Measurements from ENCODE around the gene MGA. TPM values are rescaled to one million over a fixed set of nuclear protein-coding genes. Genes with fewer than 3 reads are reported as not detected.
A peak's percentile ranks its signal among the peaks of the same experiment; 100 is the strongest.

MGA gene
- 29.6 TPM for total RNA-seq
- long read RNA-seq, partial matches to known transcripts, result 1 of 3 reads
- long read RNA-seq, other reads (novel, unspliced or antisense), result 2 of 3 reads

DNA sequence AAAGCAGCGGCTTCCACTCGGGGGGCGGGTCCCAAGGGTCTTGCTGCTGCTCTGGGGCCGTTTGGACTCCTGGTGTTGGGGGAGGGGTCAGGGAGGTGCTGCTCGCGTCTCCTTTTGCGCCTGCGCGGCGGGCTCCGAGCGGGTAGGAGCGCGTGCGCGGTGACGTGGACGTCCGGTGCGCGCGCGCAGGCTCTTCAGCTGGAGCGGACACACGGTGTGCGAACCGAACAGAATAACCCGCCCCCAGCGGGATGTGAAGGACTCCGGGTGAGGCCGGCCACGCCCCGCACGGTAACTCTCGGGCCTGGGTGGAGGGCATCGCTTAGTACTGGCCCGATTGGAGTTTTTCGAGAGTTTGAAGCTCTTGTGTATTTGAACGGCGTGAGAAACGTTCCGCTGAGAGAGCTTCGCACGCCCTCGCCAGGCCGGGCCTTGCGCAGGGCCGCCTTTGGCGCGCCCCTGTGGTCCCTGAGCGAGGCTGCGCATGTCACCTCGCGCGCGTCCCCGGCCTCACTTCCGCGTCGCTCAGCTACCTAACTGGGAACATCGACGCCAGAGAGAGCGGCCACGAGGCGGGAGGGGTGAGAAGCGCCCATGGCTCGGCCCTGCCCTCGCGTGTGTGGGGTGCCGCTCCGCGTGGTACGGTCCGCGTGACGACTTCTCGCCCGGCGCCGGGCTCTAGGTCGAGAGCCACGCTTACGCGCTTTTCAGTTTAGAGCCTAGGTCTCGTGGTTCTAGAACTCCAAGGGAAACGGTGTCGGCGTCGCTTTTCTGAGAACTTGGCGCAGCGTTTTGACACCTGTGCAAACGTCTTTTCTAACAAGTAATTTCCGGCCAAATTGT, at the start of gene MGA:
MGA (plus strand) TSS at position 171 of the 843 bp plus-strand sequence.
- Histone ChIP-seq H3K27me3 (ENCODE audit: low read depth) (no peaks in the 10 kb centered on the region), H3K36me3 (no peaks in the 10 kb centered on the region), H3K4me3 (peak within 1 kb of the TSS; percentile 73), H3K4me1 (peaks cover 57% of the 10 kb centered on the region), H3K27ac (replicated peaks) (peak within 1 kb of the TSS; percentile 88), H3K9me3 (replicated peaks) (no peaks in the 10 kb centered on the region)
- peak; percentile 91 for DNase-seq
- intact Hi-C loops (cut with micrococcal nuclease), result no loop called here
- TF ChIP-seq, protein P1, sequence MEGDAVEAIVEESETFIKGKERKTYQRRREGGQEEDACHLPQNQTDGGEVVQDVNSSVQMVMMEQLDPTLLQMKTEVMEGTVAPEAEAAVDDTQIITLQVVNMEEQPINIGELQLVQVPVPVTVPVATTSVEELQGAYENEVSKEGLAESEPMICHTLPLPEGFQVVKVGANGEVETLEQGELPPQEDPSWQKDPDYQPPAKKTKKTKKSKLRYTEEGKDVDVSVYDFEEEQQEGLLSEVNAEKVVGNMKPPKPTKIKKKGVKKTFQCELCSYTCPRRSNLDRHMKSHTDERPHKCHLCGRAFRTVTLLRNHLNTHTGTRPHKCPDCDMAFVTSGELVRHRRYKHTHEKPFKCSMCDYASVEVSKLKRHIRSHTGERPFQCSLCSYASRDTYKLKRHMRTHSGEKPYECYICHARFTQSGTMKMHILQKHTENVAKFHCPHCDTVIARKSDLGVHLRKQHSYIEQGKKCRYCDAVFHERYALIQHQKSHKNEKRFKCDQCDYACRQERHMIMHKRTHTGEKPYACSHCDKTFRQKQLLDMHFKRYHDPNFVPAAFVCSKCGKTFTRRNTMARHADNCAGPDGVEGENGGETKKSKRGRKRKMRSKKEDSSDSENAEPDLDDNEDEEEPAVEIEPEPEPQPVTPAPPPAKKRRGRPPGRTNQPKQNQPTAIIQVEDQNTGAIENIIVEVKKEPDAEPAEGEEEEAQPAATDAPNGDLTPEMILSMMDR (IDR thresholded peaks at IDR 0.05; ENCODE audit: borderline replicate concordance), result no peak

DNA sequence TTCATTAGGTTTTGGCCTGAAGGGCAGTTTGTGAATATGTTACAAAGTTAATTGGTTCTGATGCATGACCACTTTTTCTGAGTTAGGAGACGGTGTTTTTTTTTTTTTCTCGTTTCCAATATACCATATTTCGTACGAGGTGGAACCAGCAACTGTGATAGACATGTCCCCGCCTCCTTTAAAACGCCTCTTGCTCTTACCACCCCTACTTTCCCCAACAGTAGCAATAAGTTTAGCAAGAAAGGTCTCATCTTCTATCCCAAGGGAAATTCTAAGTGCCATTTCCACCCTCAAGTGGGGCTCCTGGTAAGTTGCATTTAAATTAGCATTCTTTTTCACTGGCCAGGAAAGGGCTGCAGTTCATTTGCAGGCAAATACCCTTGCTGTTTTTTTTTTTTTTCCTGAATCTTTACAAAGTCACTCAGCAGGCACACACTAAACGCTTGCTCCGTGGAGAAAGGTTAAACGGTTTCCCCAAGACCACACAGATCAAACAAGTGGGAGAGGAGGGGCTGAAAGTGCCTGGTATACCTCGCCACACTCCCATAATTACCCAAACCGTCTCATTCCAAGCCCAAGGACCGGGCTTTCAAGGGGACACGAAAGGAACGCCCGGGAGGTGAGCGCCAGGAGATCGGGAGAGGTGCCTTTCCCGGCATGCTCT, 39.5 kb upstream of the MGA start:
- Histone ChIP-seq H3K9me3 (replicated peaks) (peaks cover 19% of the 10 kb centered on the region), H3K4me1 (peaks cover 16% of the 10 kb centered on the region), H3K27ac (replicated peaks) (peak overlapping the region; percentile 71), H3K36me3 (no peaks in the 10 kb centered on the region), H3K27me3 (ENCODE audit: low read depth) (no peaks in the 10 kb centered on the region), H3K4me3 (peak overlapping the region; percentile 76)
- TF ChIP-seq, protein P1 (IDR thresholded peaks at IDR 0.05; ENCODE audit: borderline replicate concordance), result no peak
- intact Hi-C loops (cut with micrococcal nuclease), result no loop called here
- no peak for DNase-seq

DNA sequence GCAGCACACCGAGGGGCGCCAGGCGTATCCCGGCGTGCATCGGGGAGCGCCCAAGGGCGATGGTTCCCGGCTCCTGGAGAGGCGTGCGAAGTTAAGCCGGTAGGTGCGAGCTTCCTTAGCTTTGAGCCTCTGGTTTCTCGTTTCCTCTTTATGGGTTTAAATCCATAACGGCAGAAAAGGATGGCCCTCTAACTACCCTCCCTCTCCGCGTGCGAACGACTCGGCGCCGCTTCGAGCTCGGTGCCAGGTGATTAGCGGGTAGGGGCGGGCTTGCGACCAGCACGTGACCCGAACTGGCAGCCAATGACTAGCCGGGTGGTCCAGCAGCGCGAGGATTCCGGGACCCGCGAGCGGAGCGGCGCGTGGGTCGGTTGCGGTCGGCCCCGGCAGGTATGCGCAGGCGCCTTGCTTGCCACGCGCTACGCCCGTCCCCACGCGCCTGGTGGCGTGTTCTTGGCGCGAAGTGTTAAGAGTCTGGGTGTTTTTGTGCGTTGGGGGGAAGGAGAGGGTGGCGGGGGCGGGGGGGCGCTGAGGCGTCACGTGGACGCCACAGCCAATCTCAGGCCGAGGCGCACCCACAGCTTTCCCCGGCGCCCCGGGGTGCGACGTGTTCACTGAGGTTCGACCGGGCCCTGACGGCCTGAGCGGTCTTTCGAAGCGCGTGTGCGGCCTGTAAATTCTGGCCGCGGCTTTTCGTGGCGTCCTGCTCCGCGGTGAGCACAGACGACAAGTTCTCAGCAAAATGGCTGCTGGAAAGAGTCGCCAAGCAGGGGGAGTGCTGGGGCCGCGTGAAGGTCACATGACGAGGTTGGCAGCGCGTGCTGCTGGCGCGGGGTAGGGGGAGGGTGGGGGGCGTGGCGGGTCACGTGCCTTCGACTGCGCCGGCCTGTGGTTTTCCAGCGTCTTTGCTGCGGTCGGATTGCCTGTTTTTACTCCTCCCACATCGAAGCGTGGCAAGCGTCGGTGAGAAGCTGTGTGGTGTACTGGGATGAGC, 38.7 kb upstream of the MGA start:
- H3K4me3 ChIP-seq, result peak overlapping the region; percentile 76

DNA sequence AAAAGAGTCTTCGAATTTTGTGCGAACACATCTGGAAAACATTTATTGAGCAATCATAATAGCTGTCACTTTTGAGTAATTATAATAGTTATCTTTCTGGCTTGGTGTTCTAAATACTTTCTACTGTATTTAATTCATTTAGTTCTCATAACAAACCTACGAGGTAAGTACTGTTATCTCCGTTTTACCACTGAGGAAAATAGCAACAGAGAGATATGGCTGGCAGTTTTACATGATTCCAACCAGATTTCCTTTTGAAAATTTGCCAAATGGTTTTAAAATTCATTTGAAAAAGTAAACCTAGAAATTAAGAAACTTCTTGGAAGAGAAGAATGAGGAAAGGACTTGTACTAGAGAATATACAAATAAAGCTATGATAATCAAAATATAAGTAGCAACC, 37.3 kb upstream of the MGA start:
- Histone ChIP-seq H3K27me3 (ENCODE audit: low read depth) (no peaks in the 10 kb centered on the region), H3K9me3 (replicated peaks) (peaks cover 8% of the 10 kb centered on the region), H3K4me1 (peaks cover 16% of the 10 kb centered on the region), H3K27ac (replicated peaks) (no peak overlapping the region), H3K36me3 (no peaks in the 10 kb centered on the region), H3K4me3 (no peak overlapping the region)
- TF ChIP-seq, protein P1 (IDR thresholded peaks at IDR 0.05; ENCODE audit: borderline replicate concordance), result no peak
- no peak for DNase-seq
- intact Hi-C loops (cut with micrococcal nuclease), result no loop called here

More for the DNA sequence above, 38.7 kb upstream of the MGA start:
- DNase-seq, result peak; percentile 73
- intact Hi-C loops (cut with micrococcal nuclease), result no loop called here
- Histone ChIP-seq H3K9me3 (replicated peaks) (peaks cover 19% of the 10 kb centered on the region), H3K27me3 (ENCODE audit: low read depth) (no peaks in the 10 kb centered on the region), H3K27ac (replicated peaks) (peak overlapping the region; percentile 71), H3K36me3 (no peaks in the 10 kb centered on the region), H3K4me1 (peaks cover 16% of the 10 kb centered on the region)
- TF ChIP-seq, protein P1 (IDR thresholded peaks at IDR 0.05; ENCODE audit: borderline replicate concordance), result no peak

DNA sequence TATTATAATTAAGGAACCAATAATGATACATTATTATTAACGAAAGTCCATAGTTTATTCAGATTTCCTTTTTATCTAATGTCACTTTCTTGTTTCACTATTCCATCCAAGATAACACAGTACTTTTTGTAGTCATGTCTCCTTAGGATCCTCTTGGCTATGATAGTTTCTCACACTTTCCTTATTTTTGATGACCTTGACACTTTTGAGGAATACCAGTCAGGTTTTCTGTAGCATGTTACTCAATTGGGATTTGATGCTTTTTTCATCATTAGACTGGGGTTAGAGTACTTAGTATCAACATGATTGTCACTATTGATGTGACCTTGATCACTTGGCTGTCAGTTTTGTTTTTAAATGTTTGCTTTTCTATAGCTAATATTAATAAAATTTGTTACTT, 33.0 kb upstream of the MGA start:
- Histone ChIP-seq H3K4me1 (peaks cover 13% of the 10 kb centered on the region), H3K27ac (replicated peaks) (no peak overlapping the region), H3K9me3 (replicated peaks) (no peaks in the 10 kb centered on the region), H3K36me3 (no peaks in the 10 kb centered on the region), H3K27me3 (ENCODE audit: low read depth) (no peaks in the 10 kb centered on the region), H3K4me3 (no peak overlapping the region)
- intact Hi-C loops (cut with micrococcal nuclease), result no loop called here
- DNase-seq, result no peak
- TF ChIP-seq, protein P1 (IDR thresholded peaks at IDR 0.05; ENCODE audit: borderline replicate concordance), result no peak
